AG10803 (cell line): ENCODE data around the gene ZSWIM3.

ENCODE experiments used
- DNase-seq: peaks from one replicate; pipeline ENCODE4 v3.0.0; 2010; ENCODE audit warnings: low read depth
- H3K4me3 ChIP-seq: 2 replicates; pipeline ENCODE4 v1.5.1; 2011; ENCODE audit warnings: mild to moderate bottlenecking, low read length, control low read depth
- CTCF ChIP-seq: conservative IDR thresholded peaks from 2 replicates; pipeline ENCODE4 v1.5.1; 2011; ENCODE audit warnings: mild to moderate bottlenecking, low read length, control low read depth, inconsistent platforms

Gene ZSWIM3

GRCh38 chr20:45927071-45927878 is 69.9 kb downstream of the ZSWIM3 start:
- TF ChIP-seq CTCF, result no peak
- H3K4me3 ChIP-seq, result no peak overlapping the region
- no peak for DNase-seq
